IPS-20b (cell line): ENCODE data around the gene BIRC6.

Experiments used
- H3K27ac ChIP-seq: one replicate; pipeline ENCODE4 v1.5.1; 2013; ENCODE audit warnings: low read length
- H3K27me3 ChIP-seq: 2 replicates; pipeline ENCODE4 v1.6.1; 2013; ENCODE audit warnings: mild to moderate bottlenecking, low read length, inconsistent platforms; ENCODE audit not compliant: insufficient read depth
- H3K36me3 ChIP-seq: 2 replicates; pipeline ENCODE4 v1.6.1; 2013; ENCODE audit warnings: low read depth, mild to moderate bottlenecking, inconsistent platforms, low read length, moderate library complexity; ENCODE audit not compliant: insufficient read depth
- H3K4me1 ChIP-seq: 2 replicates; pipeline ENCODE4 v1.6.1; 2013; ENCODE audit warnings: mild to moderate bottlenecking, control low read depth, inconsistent platforms, low read length, moderate library complexity; ENCODE audit not compliant: insufficient read depth
- H3K4me3 ChIP-seq: 2 replicates; pipeline ENCODE4 v1.5.1; 2013; ENCODE audit warnings: mild to moderate bottlenecking, low read length, inconsistent platforms
- H3K9ac ChIP-seq: 2 replicates; pipeline ENCODE4 v1.6.1; 2013; ENCODE audit warnings: low read depth, mild to moderate bottlenecking, inconsistent platforms, low read length, moderate library complexity
- H3K9me3 ChIP-seq: 2 replicates; pipeline ENCODE4 v1.6.1; 2013; ENCODE audit warnings: mild to moderate bottlenecking, low read depth, low read length, inconsistent platforms; ENCODE audit not compliant: insufficient read depth

Gene BIRC6

GRCh38 chr2:32652555-32653209, 295.9 kb downstream of the BIRC6 start:
- Histone ChIP-seq H3K9me3 (no peaks in the 10 kb centered on the region), H3K27ac (no peak overlapping the region), H3K9ac (no peak overlapping the region), H3K36me3 (peaks cover 31% of the 10 kb centered on the region), H3K4me3 (no peak overlapping the region), H3K4me1 (no peaks in the 10 kb centered on the region), H3K27me3 (no peaks in the 10 kb centered on the region)

- Histone ChIP-seq H3K9me3 (no peaks in the 10 kb centered on the region), H3K4me3 (no peak overlapping the region), H3K4me1 (no peaks in the 10 kb centered on the region), H3K36me3 (peaks cover 11% of the 10 kb centered on the region; the same call in 1 of the 2 replicates), H3K9ac (no peak overlapping the region), H3K27me3 (no peaks in the 10 kb centered on the region), H3K27ac (no peak overlapping the region)
Measured at GRCh38 chr2:32656069-32656468, 299.2 kb downstream of the BIRC6 start.

DNA sequence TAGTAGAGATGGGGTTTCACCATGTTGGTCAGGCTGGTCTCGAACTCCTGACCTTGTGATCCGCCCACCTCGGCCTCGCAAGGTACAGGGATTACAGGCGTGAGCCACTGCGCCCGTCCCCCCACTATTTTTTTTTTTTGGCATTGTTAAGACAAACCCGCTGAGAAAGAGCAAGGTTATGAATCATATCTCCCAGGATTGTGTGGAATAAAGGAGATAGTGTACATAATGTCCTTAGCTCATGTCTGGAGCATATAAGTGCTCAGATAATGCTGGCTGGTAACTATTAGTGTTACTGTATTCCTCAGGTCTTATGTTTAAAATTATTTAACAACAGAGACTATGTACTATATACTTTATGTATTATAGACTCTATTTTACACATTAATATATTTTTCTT, 307.0 kb downstream of the BIRC6 start:
- Histone ChIP-seq H3K9me3 (no peaks in the 10 kb centered on the region), H3K27ac (no peak overlapping the region), H3K9ac (no peak overlapping the region), H3K4me3 (no peak overlapping the region), H3K4me1 (no peaks in the 10 kb centered on the region), H3K36me3 (0 out of 2 replicates have a peak, but pooled peaks cover 2% of the 10 kb centered on the region), H3K27me3 (no peaks in the 10 kb centered on the region)

GRCh38 chr2:32666704-32667103, 309.9 kb downstream of the BIRC6 start:
- Histone ChIP-seq H3K27ac (no peak overlapping the region), H3K36me3 (peaks cover 2% of the 10 kb centered on the region; the same call in 1 of the 2 replicates)

GRCh38 chr2:32668254-32668653, 311.4 kb downstream of the BIRC6 start:
- peaks cover 2% of the 10 kb centered on the region; the same call in 1 of the 2 replicates for H3K36me3 ChIP-seq

More at GRCh38 chr2:32666704-32667103, 309.9 kb downstream of the BIRC6 start:
- H3K4me1 ChIP-seq, result no peaks in the 10 kb centered on the region
- no peaks in the 10 kb centered on the region for H3K27me3 ChIP-seq
- H3K9me3 ChIP-seq, result no peaks in the 10 kb centered on the region
- H3K4me3 ChIP-seq, result no peak overlapping the region
- H3K9ac ChIP-seq, result no peak overlapping the region

More at GRCh38 chr2:32668254-32668653, 311.4 kb downstream of the BIRC6 start:
- Histone ChIP-seq H3K4me1 (no peaks in the 10 kb centered on the region), H3K9me3 (no peaks in the 10 kb centered on the region), H3K27me3 (no peaks in the 10 kb centered on the region), H3K9ac (no peak overlapping the region), H3K4me3 (no peak overlapping the region), H3K27ac (no peak overlapping the region)
